H1 (cell line): ENCODE data around the gene ZFYVE19. TPM values are rescaled to one million over a fixed set of nuclear protein-coding genes. Genes with fewer than 3 reads are reported as not detected.

Source experiments
- CREB1 ChIP-seq: IDR thresholded peaks from 2 replicates; pipeline ENCODE4 v1.6.1; 2012; ENCODE audit warnings: inconsistent platforms
- EGR1 ChIP-seq: IDR thresholded peaks from 2 replicates; pipeline ENCODE4 v1.6.1; 2011; ENCODE audit warnings: low read depth, low read length, borderline replicate concordance
- EP300 ChIP-seq, 2 experiments: IDR thresholded peaks; 1 replicate in 1 of 2; 2 replicates in 1 of 2; pipeline ENCODE4 v1.6.1; 2011 to 2012; ENCODE audit warnings: low read depth in 2 of 2, low read length in 2 of 2, mild to moderate bottlenecking in 2 of 2, borderline replicate concordance in 1 of 2, inconsistent platforms in 1 of 2, moderate library complexity in 1 of 2
- POLR2AphosphoS5 ChIP-seq: IDR thresholded peaks from 2 replicates; pipeline ENCODE4 v1.6.1; 2011; ENCODE audit warnings: low read depth, low read length
- SIN3A ChIP-seq, 2 experiments: IDR thresholded peaks in 1 of 2; conservative IDR thresholded peaks in 1 of 2; 2 replicates each; pipeline ENCODE4 v1.6.1; 2011 to 2012; ENCODE audit warnings: low read length in 2 of 2, improper control_type of control experiment in 1 of 2, low read depth in 1 of 2, mild to moderate bottlenecking in 1 of 2
- TEAD4 ChIP-seq: IDR thresholded peaks from 2 replicates; pipeline ENCODE4 v1.6.1; 2012; ENCODE audit warnings: low read depth, low read length, inconsistent platforms, mixed read lengths
- ZNF274 ChIP-seq: IDR thresholded peaks from 2 replicates; pipeline ENCODE4 v1.7.0; 2012; ENCODE audit warnings: low read length, borderline replicate concordance; ENCODE audit errors: extremely low read depth
- polyA plus RNA-seq, 7 experiments: library from polyadenylated mRNA; depleted of rRNA in 3 of 7; stranded (reverse) in 5 of 7; unstranded in 2 of 7; fragments of >200 nt in 5 of 7; fragments of 200-250 nt in 2 of 7; gene quantifications; 1 replicate in 5 of 7; 2 replicates in 1 of 7; 4 replicates in 1 of 7; pipeline versions ENCODE4 v1.2.1 to v1.2.3, GENCODE V29; 2011 to 2013; ENCODE audit warnings: missing spikeins in 2 of 7, mixed read lengths in 2 of 7
- total RNA-seq: library from RNA; stranded (reverse); fragmentation: NEBNext Ultra II Directional; extraction: Animal tissue kit (Norgen Biotek cat#: 25700); gene quantifications from 2 replicates; pipeline ENCODE4 v1.2.1, GENCODE V29; 2021
- TF ChIP-seq, protein P1 (sequence below): fragments of 300-600 bp; sonication (generic); IDR thresholded peaks from 2 replicates; pipeline ENCODE4 v1.7.1; 2012; ENCODE audit warnings: low read length, moderate library complexity, mild to moderate bottlenecking, inconsistent platforms; ENCODE audit not compliant: insufficient replicate concordance
- TF ChIP-seq, protein P2 (sequence below), 3 experiments: IDR thresholded peaks; 1 replicate in 2 of 3; 2 replicates in 1 of 3; pipeline versions ENCODE4 v1.5.1 to v1.6.1; 2011; ENCODE audit warnings: low read length in 3 of 3, mild to moderate bottlenecking in 3 of 3, inconsistent platforms in 2 of 3, low read depth in 1 of 3, moderate library complexity in 1 of 3; ENCODE audit not compliant: insufficient read depth in 1 of 3; ENCODE audit errors: control extremely low read depth in 1 of 3

The ZFYVE19 gene
- total and polyA plus RNA-seq, 2 of the 8 experiments (the other 6 are each of a cell fraction or from before 2014, with no cell fraction given), result 11.2 to 21.8 TPM

DNA sequence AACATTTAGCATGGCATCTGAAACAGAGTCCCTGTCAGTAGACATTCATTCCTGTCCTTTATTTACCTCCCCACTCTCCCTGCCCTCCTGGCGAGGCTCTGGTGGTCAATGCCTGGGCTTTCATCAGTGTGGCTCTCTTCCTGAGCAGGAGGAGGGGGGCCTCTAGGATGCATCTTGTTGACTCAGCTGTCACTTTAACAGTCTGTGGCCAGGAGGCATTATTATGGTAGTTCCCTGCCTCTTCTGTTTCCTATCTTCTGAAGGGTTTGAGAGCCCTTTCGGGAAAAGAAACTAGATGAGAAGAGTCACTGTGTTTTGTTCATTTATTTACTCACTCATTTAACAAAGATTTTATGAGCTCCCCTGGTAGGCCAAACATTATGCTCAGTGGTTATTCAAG is 24.0 kb downstream of the ZFYVE19 start (continued):
- TF ChIP-seq, protein P1, sequence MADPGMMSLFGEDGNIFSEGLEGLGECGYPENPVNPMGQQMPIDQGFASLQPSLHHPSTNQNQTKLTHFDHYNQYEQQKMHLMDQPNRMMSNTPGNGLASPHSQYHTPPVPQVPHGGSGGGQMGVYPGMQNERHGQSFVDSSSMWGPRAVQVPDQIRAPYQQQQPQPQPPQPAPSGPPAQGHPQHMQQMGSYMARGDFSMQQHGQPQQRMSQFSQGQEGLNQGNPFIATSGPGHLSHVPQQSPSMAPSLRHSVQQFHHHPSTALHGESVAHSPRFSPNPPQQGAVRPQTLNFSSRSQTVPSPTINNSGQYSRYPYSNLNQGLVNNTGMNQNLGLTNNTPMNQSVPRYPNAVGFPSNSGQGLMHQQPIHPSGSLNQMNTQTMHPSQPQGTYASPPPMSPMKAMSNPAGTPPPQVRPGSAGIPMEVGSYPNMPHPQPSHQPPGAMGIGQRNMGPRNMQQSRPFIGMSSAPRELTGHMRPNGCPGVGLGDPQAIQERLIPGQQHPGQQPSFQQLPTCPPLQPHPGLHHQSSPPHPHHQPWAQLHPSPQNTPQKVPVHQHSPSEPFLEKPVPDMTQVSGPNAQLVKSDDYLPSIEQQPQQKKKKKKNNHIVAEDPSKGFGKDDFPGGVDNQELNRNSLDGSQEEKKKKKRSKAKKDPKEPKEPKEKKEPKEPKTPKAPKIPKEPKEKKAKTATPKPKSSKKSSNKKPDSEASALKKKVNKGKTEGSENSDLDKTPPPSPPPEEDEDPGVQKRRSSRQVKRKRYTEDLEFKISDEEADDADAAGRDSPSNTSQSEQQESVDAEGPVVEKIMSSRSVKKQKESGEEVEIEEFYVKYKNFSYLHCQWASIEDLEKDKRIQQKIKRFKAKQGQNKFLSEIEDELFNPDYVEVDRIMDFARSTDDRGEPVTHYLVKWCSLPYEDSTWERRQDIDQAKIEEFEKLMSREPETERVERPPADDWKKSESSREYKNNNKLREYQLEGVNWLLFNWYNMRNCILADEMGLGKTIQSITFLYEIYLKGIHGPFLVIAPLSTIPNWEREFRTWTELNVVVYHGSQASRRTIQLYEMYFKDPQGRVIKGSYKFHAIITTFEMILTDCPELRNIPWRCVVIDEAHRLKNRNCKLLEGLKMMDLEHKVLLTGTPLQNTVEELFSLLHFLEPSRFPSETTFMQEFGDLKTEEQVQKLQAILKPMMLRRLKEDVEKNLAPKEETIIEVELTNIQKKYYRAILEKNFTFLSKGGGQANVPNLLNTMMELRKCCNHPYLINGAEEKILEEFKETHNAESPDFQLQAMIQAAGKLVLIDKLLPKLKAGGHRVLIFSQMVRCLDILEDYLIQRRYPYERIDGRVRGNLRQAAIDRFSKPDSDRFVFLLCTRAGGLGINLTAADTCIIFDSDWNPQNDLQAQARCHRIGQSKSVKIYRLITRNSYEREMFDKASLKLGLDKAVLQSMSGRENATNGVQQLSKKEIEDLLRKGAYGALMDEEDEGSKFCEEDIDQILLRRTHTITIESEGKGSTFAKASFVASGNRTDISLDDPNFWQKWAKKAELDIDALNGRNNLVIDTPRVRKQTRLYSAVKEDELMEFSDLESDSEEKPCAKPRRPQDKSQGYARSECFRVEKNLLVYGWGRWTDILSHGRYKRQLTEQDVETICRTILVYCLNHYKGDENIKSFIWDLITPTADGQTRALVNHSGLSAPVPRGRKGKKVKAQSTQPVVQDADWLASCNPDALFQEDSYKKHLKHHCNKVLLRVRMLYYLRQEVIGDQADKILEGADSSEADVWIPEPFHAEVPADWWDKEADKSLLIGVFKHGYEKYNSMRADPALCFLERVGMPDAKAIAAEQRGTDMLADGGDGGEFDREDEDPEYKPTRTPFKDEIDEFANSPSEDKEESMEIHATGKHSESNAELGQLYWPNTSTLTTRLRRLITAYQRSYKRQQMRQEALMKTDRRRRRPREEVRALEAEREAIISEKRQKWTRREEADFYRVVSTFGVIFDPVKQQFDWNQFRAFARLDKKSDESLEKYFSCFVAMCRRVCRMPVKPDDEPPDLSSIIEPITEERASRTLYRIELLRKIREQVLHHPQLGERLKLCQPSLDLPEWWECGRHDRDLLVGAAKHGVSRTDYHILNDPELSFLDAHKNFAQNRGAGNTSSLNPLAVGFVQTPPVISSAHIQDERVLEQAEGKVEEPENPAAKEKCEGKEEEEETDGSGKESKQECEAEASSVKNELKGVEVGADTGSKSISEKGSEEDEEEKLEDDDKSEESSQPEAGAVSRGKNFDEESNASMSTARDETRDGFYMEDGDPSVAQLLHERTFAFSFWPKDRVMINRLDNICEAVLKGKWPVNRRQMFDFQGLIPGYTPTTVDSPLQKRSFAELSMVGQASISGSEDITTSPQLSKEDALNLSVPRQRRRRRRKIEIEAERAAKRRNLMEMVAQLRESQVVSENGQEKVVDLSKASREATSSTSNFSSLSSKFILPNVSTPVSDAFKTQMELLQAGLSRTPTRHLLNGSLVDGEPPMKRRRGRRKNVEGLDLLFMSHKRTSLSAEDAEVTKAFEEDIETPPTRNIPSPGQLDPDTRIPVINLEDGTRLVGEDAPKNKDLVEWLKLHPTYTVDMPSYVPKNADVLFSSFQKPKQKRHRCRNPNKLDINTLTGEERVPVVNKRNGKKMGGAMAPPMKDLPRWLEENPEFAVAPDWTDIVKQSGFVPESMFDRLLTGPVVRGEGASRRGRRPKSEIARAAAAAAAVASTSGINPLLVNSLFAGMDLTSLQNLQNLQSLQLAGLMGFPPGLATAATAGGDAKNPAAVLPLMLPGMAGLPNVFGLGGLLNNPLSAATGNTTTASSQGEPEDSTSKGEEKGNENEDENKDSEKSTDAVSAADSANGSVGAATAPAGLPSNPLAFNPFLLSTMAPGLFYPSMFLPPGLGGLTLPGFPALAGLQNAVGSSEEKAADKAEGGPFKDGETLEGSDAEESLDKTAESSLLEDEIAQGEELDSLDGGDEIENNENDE, result no peak
- TF ChIP-seq EP300 (IDR thresholded peaks at IDR 0.05; ENCODE audit: borderline replicate concordance in 1 of 2, low read depth in 2 of 2, low read length in 2 of 2) (no peak), TEAD4 (no peak), ZNF274 (no peak), EGR1 (no peak), SIN3A (conservative IDR thresholded peaks at IDR 0.05 in 1 of 2, IDR thresholded peaks at IDR 0.05 in 1 of 2; ENCODE audit: low read depth in 1 of 2, low read length in 2 of 2) (no peak), POLR2AphosphoS5 (no peak), CREB1 (no peak)
- TF ChIP-seq, protein P2, sequence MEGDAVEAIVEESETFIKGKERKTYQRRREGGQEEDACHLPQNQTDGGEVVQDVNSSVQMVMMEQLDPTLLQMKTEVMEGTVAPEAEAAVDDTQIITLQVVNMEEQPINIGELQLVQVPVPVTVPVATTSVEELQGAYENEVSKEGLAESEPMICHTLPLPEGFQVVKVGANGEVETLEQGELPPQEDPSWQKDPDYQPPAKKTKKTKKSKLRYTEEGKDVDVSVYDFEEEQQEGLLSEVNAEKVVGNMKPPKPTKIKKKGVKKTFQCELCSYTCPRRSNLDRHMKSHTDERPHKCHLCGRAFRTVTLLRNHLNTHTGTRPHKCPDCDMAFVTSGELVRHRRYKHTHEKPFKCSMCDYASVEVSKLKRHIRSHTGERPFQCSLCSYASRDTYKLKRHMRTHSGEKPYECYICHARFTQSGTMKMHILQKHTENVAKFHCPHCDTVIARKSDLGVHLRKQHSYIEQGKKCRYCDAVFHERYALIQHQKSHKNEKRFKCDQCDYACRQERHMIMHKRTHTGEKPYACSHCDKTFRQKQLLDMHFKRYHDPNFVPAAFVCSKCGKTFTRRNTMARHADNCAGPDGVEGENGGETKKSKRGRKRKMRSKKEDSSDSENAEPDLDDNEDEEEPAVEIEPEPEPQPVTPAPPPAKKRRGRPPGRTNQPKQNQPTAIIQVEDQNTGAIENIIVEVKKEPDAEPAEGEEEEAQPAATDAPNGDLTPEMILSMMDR (IDR thresholded peaks at IDR 0.05; ENCODE audit: control extremely low read depth in 1 of 3, insufficient read depth in 1 of 3, low read depth in 1 of 3, low read length in 3 of 3), result no peak
